PFSK-1 (cell line): ENCODE measurements around the gene VTI1B.

Source experiments
- POLR2AphosphoS5 ChIP-seq: IDR thresholded peaks from 2 replicates; pipeline ENCODE4 v1.6.1; 2012; ENCODE audit warnings: low read depth, mild to moderate bottlenecking, control low read depth, low read length, moderate library complexity
- SIN3A ChIP-seq: IDR thresholded peaks from 2 replicates; pipeline ENCODE4 v1.6.1; 2012; ENCODE audit warnings: mild to moderate bottlenecking, low read length, moderate library complexity, borderline replicate concordance; ENCODE audit not compliant: insufficient read depth

GRCh38 chr14:67679006-67679405, 4.6 kb upstream of the VTI1B start:
- TF ChIP-seq SIN3A (no peak), POLR2AphosphoS5 (no peak)
